Astrocyte of the cerebellum (primary cell): ENCODE data around the gene RHBDL1.

Experiments
- DNase-seq: peaks from one replicate; pipeline ENCODE4 v3.0.0-alpha.2; 2011; ENCODE audit warnings: low read depth
- H3K4me3 ChIP-seq: 2 replicates; pipeline ENCODE4 v1.5.1; 2011; ENCODE audit warnings: mild to moderate bottlenecking, low read depth, low read length, moderate library complexity
- in situ Hi-C: cut with HindIII; loops from 2 replicates; pipeline ENCODE4 v1.10.0; 2017; ENCODE audit warnings: low sequenced_read_pairs
- TF ChIP-seq, protein P1 (sequence below): IDR thresholded peaks from 2 replicates; pipeline ENCODE4 v1.5.1; 2012; ENCODE audit warnings: low read length, low read depth, moderate library complexity, mild to moderate bottlenecking; ENCODE audit errors: missing control alignments

The RHBDL1 gene

DNA sequence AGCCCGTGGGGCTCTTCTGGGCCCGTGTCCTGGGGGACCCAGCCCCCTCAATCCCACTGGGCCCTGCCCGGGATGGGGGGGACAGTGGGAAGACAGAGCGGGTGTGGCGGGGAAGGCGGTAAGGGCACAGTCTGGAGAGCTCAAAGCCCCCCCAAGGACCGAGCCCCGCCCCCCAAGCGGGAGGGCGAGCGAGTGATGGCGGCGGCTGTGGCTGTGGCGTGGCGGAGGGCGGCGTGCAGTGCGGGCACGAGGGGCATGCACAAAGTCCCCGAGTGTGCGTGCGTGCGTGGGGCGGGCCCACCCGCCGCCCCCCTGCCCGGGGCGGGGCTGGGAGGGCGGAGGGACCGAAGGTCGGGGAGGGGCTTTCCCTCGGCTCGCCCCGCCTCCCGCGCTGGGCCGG is 18.3 kb downstream of the RHBDL1 start:
- TF ChIP-seq, protein P1, sequence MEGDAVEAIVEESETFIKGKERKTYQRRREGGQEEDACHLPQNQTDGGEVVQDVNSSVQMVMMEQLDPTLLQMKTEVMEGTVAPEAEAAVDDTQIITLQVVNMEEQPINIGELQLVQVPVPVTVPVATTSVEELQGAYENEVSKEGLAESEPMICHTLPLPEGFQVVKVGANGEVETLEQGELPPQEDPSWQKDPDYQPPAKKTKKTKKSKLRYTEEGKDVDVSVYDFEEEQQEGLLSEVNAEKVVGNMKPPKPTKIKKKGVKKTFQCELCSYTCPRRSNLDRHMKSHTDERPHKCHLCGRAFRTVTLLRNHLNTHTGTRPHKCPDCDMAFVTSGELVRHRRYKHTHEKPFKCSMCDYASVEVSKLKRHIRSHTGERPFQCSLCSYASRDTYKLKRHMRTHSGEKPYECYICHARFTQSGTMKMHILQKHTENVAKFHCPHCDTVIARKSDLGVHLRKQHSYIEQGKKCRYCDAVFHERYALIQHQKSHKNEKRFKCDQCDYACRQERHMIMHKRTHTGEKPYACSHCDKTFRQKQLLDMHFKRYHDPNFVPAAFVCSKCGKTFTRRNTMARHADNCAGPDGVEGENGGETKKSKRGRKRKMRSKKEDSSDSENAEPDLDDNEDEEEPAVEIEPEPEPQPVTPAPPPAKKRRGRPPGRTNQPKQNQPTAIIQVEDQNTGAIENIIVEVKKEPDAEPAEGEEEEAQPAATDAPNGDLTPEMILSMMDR, result no peak
- DNase-seq, result no peak
- in situ Hi-C loops, result no loop called here
- H3K4me3 ChIP-seq, result no peak overlapping the region

DNA sequence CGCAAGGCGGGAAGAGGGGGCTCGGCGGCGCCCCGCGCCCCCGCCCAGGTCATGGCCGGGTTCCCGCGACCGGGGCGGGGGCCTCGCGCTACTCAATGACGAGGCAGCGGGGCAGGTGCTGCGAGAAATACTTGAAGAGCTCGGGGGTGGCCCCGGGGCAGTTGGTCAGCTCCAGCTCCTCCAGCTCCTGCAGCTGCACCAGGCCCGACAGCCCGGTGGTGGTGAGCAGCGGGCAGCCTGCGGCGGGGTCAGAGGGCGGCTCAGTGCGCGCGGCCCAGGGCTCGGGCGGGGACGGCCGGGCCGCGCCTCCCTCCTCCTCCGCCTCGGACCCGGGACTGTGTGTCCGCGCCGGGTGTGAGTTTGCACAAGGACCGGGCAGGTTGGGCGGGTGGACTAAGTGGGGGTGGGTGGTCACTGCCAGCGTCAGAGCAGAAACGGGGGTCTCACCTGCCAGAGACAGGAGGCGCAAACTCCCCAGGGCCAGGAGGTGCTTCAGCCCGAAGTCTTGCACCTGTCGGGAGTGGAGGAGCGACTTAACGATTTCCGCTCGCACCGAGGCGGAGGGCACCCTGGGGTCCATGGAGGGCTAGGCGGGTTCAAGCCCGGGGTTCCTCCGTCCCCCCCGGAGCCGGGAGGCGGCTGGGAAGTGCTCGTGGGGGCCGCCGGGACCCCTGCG is 18.9 kb downstream of the RHBDL1 start:
- TF ChIP-seq, protein P1, result no peak
- H3K4me3 ChIP-seq, result no peak overlapping the region
- in situ Hi-C loops, result no loop called here
- no peak for DNase-seq

DNA sequence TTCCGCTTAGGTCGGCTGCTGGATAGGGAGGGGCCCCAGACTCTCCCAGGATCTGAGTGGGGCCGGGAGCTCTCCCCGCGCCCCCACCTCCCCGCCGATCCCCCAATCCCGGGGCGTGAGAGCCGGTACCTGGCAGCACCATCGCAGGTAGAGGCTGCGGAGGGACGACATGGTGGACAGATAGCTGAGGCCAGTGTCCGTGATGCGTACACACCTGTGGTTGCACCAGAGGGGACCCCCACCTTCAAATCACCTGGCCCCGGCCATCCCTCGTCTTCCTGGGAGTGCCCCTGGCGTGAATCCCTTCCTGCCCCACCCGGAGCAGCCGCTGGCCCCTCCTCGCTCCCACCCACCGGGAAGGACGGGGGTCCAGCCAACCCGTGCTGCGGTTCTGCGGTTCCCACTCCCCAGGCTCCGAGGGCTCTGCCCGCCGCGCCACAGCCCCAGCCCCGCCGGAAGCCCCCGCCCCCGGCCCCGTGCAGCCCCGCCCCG is 19.4 kb downstream of the RHBDL1 start:
- no peak for DNase-seq
- H3K4me3 ChIP-seq, result no peak overlapping the region
- in situ Hi-C loops, result no loop called here
- TF ChIP-seq, protein P1, result no peak

DNA sequence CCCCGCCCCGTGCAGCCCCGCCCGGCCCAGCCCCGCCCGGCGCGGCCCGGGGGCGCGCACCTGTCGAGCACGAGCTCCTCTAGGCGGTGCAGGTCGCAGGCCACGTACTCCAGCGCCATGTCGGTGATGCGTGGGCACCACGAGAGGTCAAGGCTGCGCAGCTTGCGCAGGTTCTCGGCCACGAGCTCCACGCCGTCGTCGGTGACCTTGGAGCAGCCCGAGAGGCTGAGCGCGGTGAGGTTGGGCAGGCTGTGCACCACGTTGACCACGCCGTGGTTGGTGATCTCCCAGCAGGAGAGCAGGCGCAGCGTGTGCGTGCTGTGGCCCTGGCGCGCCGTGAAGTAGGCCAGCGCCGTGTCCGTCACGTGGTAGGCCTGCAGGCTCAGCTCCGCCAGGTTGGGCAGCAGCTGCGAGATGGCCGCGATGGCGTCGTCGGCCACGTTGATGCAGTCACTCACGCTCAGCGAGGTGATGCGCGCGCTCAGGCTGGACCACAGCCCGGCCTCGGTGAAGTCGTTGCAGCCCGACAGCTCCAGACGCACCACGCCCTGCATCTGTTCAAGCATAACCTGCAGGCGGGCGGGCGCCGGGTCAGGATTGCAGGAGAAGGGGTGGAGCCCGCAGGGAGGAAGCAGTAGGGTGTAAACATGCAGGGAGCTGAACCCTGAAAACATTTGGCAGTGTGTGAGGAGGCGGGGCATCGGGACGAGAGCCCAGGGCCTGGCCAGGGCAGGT is 20.1 kb downstream of the RHBDL1 start:
- H3K4me3 ChIP-seq, result no peak overlapping the region
- in situ Hi-C loops, result no loop called here
- no peak for DNase-seq
- TF ChIP-seq, protein P1, result no peak

DNA sequence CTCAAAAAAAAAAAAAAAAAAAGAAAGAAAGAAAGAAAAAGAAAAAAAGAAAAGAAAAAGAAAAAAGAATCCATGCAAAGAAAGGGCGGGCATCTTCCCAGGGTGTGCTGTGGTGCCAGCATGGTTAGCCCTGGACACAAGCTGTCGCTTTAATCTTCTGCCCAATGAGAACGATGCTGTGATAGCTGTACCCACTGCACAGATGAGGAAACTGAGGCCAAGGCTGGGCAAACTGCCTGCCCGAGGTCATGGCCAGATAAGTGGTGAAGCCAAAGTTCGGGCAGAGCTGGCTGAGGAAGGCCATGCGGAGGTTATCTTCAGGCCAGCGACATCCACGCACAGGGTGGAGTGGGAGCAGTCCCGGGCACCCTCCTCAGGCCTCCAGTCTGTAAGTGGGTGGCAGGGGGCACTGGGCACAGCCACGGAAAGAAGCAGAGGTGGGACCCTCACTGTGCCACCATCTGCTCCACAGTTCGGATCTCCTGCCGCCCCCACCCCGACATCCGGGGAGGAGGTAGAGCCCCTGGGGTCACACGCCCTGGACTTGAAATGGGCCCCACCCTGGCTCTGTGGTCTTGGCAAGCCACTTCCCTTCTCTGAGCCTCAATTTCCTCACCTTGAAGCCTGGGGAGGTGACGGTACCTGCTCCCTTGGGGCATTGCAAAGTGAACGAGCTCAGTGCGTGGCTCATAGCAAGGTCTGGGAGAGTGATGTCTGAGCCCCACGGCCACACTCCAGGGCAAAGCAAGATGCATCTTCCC is 23.6 kb downstream of the RHBDL1 start:
- in situ Hi-C loops, result no loop called here
- H3K4me3 ChIP-seq, result no peak overlapping the region
- DNase-seq, result no peak
- TF ChIP-seq, protein P1, result no peak

DNA sequence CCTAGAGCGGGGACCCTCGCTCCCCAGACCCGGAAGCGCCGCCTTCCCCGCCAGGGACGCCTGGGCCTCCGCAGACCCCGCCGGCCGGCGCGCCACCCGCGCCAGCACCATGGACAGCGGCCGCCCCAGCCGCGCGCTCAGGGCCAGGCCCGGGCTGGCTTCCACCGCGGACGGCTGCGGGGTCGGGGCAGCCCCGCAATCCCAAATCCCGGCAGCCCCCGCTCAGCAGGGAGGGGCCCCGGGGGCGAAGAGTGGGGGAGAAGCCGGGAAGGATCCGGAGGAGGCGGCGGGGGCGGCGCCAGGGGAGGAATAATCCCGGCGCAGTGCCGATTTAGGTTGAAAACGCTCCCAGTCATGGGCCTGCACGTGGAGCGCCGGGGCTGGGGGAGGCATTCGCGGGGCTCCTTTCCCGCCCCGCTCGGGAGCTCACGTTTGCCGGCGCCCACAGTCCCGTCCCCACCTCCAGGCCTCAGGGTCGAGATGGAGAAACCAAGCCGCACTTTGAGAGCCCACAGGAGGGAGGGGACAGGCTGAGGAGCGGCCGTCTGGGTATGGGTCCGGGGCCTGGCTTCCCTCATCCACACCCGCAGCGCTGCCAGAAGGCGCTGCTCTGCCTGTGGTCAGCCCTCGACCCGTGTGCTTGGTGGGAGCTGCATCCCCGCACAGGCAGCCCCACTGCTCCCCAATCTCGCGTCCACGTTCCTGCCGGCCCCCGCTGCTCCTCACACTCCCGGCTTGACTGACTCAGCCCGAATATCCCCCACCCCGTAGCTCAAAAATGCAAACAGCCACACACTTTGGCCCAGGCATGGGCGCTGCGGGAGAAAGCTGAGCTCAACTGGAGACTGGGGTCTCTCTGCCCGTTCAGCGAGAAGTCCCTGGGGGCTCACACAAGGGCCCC is 25.5 kb downstream of the RHBDL1 start:
- TF ChIP-seq, protein P1, result no peak
- in situ Hi-C loops, result no loop called here

More for the DNA sequence above, 25.5 kb downstream of the RHBDL1 start:
- DNase-seq, result no peak
- H3K4me3 ChIP-seq, result no peak overlapping the region
